Activated T-helper 2 cell treated with anti-CD3 and anti-CD28 coated beads, Interferon-gamma antibody, Interleukin-2, Interleukin-4, amounts not matched to agents 10 μg/mL and 5 μg/mL and 100 μg/mL, durations not matched to agents 14 hours and 24 hours and 36 hours (primary cell): ENCODE results near the gene ASCC1. TPM values are rescaled to one million over a fixed set of nuclear protein-coding genes. Genes with fewer than 3 reads are reported as not detected.
"Not testable (repeated sequence)": the region's sequence is repeated elsewhere in the genome, so short reads cannot be mapped to it uniquely, and the experiment has no call there.

Source experiments
- DNase-seq: peaks from one replicate; pipeline ENCODE4 v3.0.0; 2021; ENCODE audit warnings: low spot score
- H3K27ac Mint-ChIP-seq: one replicate; pipeline ENCODE4 v1.8.0; 2021; ENCODE audit warnings: mixed read lengths
- H3K27me3 Mint-ChIP-seq: one replicate; pipeline ENCODE4 v1.8.0; 2021; ENCODE audit warnings: low read depth, mixed read lengths
- H3K36me3 Mint-ChIP-seq: one replicate; pipeline ENCODE4 v1.8.0; 2021; ENCODE audit warnings: low read depth, mixed read lengths
- H3K4me1 Mint-ChIP-seq: one replicate; pipeline ENCODE4 v1.8.0; 2021; ENCODE audit warnings: low read depth, mixed read lengths
- H3K4me3 Mint-ChIP-seq: one replicate; pipeline ENCODE4 v1.8.0; 2021; ENCODE audit warnings: low read depth, mild to moderate bottlenecking, moderate library complexity, mixed read lengths
- H3K9me3 Mint-ChIP-seq: one replicate; pipeline ENCODE4 v1.8.0; 2021; ENCODE audit warnings: mixed read lengths
- intact Hi-C: fragments of 100-400 bp; cut with micrococcal nuclease; formaldehyde crosslinking; loops from one replicate; pipeline ENCODE4 v1.15.1; 2023
- total RNA-seq: library from RNA; stranded (reverse); gene quantifications from 2 replicates; pipeline ENCODE4 v1.2.3, GENCODE V29; 2022

ASCC1 gene
- total RNA-seq, 1 donor from 2014 or later: 46.2 TPM

DNA sequence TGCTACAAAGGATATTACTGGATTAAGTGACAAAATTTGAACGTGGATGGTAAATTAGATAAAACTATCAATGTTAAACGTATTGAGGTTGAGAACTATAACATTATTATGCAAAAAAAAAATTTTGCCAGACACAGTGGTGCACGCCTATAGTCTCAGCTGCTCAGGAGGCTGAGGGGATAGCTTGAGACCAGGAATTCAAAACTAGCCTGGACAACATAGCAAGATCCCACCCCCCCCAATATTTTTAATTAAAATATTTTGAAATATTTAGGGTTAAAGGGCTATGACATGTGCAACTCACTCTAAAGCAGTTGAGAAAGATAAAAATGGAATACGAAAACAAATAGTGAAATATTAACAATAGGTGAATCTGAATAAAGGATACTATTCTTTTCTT, 45.3 kb downstream of the ASCC1 start:
- Mint-ChIP-seq H3K9me3 (no peaks in the 10 kb centered on the region), H3K27ac (no peak overlapping the region), H3K4me1 (peaks cover 29% of the 10 kb centered on the region), H3K36me3 (peaks cover 34% of the 10 kb centered on the region), H3K4me3 (no peak overlapping the region), H3K27me3 (no peaks in the 10 kb centered on the region)
- DNase-seq: no peak
- intact Hi-C loops: no loop called here

DNA sequence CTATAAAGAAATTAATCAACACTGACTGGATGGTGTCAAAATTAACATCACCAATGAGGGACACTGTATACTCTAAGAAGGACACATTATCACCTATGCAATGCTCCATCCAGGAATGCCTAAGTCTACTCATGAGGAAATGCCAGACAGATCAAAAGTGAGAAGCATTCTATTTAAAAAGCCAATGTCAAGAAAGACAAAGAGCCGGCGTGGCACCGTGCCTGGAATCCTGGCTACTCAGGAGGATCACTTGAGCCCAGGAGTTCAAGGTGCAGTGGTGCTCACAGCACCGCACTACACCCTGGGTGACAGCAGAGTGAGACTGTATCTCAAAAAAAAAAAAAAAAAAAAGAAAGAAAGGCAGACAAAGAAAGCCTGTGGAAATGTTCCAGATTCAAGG, 45.8 kb downstream of the ASCC1 start:
- no peaks in the 10 kb centered on the region for H3K27me3 Mint-ChIP-seq
- intact Hi-C loops: no loop called here
- no peak for DNase-seq
- H3K4me3 Mint-ChIP-seq: no peak overlapping the region
- no peak overlapping the region for H3K27ac Mint-ChIP-seq
- no peaks in the 10 kb centered on the region for H3K9me3 Mint-ChIP-seq
- peaks cover 33% of the 10 kb centered on the region for H3K4me1 Mint-ChIP-seq
- H3K36me3 Mint-ChIP-seq: peaks cover 34% of the 10 kb centered on the region

DNA sequence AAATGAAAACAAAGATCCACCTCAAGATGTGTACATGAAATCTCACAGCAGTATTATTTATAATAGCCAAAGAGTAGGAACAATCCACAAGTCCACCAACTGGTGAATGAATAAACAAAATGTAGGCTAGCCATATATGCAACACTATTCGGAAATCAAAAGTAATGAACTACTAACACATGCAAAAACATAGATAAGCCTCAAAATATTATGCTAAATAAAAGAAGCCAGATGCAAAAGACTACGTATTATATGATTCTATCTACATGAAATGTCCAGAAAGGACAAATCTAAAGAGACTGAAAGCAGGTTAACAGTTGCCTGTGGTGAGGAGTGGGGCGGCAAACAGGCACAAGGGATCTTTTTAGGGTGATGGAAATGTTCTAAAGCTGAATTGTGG, 49.0 kb downstream of the ASCC1 start:
- intact Hi-C loops: no loop called here
- Mint-ChIP-seq H3K9me3 (peaks cover 3% of the 10 kb centered on the region), H3K27me3 (no peaks in the 10 kb centered on the region), H3K4me1 (peaks cover 37% of the 10 kb centered on the region), H3K36me3 (peaks cover 44% of the 10 kb centered on the region), H3K27ac (no peak overlapping the region), H3K4me3 (no peak overlapping the region)
- no peak for DNase-seq

DNA sequence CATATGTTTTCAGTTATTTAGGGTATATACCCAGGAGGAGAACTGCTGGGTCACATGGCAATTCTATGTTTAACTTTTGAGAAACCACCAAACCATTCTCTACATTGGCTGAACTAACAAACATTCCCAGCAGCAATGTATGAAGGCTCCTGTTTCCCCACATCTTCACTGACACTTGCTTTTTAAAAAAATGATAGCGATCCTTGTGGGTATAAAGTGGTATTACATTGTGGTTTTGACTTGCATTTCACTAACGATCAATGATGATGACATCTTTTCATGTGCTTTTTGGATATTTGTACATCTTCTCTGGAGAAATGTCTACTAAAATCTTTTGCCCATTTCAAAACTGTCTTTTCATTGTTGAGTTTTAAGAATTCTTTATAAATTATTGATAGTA, 51.5 kb downstream of the ASCC1 start:
- H3K27me3 Mint-ChIP-seq: no peaks in the 10 kb centered on the region
- peaks cover 3% of the 10 kb centered on the region for H3K9me3 Mint-ChIP-seq
- intact Hi-C loops: no loop called here
- no peak for DNase-seq
- peaks cover 28% of the 10 kb centered on the region for H3K4me1 Mint-ChIP-seq
- H3K36me3 Mint-ChIP-seq: peaks cover 49% of the 10 kb centered on the region
- no peak overlapping the region for H3K4me3 Mint-ChIP-seq
- no peak overlapping the region for H3K27ac Mint-ChIP-seq

DNA sequence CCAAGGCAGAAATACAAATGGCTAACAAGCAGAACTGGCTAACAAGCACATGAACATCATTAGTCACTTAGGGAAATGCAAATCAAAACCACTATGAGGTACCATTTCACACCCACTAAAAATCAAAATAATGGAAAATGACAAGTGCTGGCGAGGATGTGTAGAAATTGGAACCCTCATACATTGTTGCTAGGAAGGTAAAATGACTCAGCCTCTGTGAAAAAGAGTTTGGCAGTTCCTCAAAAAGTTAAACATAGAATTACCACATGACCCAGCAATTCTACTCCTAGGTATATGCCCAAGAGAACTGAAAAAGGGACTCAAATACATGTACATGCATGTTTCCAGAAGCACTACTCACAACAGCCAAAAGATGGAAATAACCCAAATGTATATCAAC, 53.1 kb downstream of the ASCC1 start:
- H3K27ac Mint-ChIP-seq: peak overlapping the region; percentile 76
- H3K9me3 Mint-ChIP-seq: peaks cover 3% of the 10 kb centered on the region
- no peaks in the 10 kb centered on the region for H3K27me3 Mint-ChIP-seq
- peaks cover 44% of the 10 kb centered on the region for H3K36me3 Mint-ChIP-seq
- intact Hi-C loops: loop anchor here (1.0 to 2.0 kb wide), 3 partner anchors 17 to 66 kb away; no protein-coding TSS in a partner anchor
- peaks cover 28% of the 10 kb centered on the region for H3K4me1 Mint-ChIP-seq
- no peak overlapping the region for H3K4me3 Mint-ChIP-seq
- DNase-seq: no peak

DNA sequence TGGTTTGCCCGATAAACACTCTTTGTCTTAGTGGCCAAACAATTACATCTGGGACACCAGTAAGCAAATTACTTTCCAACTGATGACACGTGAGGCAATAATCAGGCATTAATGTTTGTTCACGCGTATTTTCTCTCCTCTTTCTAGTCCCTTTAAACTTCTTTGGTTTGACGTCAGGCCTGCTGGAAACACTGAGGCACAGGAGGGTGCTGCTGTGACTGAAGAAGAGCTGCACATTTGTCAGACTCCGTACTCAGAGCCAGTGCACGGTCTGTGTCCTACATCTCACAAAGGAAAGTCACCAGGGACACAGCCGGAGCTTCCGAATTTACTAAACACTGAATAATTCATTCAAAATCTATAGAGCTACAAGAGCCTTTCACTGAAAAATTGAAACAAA, 57.9 kb downstream of the ASCC1 start:
- Mint-ChIP-seq H3K4me3 (no peak overlapping the region), H3K27ac (no peak overlapping the region), H3K4me1 (peaks cover 10% of the 10 kb centered on the region), H3K27me3 (no peaks in the 10 kb centered on the region), H3K9me3 (peaks cover 3% of the 10 kb centered on the region), H3K36me3 (peaks cover 43% of the 10 kb centered on the region)
- no peak for DNase-seq
- intact Hi-C loops: no loop called here

DNA sequence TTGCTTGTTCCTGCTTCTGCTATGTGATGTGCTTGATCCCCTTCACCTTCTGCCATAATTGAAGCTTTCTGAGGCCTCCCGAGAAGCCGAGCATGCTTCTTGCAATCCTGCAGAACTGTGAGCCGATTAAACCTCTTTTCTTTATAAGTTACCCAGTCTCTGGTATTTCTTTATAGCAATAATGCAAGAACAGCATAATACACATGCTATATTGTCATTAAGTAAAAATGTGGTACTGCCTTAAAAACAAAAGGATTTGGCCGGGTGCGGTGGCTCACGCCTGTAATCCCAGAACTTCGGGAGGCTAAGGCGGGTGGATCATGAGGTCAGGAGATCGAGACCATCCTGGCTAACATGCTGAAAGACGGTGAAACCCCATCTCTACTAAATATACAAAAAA, 59.9 kb downstream of the ASCC1 start:
- Mint-ChIP-seq H3K36me3 (peaks cover 39% of the 10 kb centered on the region), H3K9me3 (no peaks in the 10 kb centered on the region), H3K27me3 (no peaks in the 10 kb centered on the region), H3K4me1 (peaks cover under 1% of the 10 kb centered on the region), H3K27ac (no peak overlapping the region), H3K4me3 (no peak overlapping the region)
- DNase-seq: no peak
- intact Hi-C loops: no loop called here

DNA sequence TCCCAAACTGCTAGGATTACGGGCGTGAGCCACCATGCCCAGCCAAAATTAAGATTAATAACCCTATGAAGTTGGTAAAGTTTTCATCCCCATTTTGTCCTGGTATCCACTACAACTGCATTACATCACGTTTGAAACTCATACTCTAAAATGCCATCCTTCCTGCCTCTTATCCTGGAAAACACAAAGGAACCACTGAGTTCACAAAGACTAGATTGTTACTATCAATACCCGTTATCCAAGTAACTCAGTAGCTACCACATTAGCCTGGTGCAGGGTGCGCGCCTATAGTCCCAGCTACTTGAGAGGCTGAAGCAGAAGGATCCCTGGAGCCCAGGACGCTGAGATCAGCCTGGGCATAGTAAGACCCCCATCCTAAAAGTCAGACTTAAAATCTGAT, 63.8 kb downstream of the ASCC1 start:
- peaks cover 13% of the 10 kb centered on the region for H3K4me1 Mint-ChIP-seq
- DNase-seq: no peak
- H3K27me3 Mint-ChIP-seq: no peaks in the 10 kb centered on the region
- H3K4me3 Mint-ChIP-seq: no peak overlapping the region
- H3K27ac Mint-ChIP-seq: no peak overlapping the region
- intact Hi-C loops: no loop called here
- no peaks in the 10 kb centered on the region for H3K9me3 Mint-ChIP-seq
- H3K36me3 Mint-ChIP-seq: peaks cover 38% of the 10 kb centered on the region

DNA sequence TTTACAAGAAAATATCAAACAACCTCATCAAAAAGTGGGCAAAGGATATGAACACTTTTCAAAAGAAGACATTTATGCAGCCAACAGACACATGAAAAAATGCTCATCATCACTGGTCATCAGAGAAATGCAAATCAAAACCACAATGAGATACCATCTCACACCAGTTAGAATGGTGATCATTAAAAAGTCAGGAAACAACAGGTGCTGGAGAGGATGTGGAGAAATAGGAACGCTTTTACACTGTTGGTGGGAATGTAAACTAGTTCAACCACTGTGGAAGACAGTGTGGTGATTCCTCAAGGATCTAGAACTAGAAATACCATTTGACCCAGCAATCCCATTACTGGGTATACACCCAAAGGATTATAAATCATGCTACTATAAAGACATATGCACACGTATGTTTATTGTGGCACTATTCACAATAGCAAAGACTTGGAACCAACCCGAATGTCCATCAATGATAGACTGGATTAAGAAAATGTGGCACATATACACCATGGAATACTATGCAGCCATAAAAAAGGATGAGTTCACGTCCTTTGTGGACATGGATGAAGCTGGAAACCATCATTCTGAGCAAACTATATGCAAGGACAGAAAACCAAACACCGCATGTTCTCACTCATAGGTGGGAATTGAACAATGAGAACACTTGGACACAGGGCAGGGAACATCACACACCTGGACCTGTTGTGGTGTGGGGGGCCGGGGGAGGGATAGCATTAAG, 65.2 kb downstream of the ASCC1 start:
- H3K27me3 Mint-ChIP-seq, intact Hi-C loops, DNase-seq, H3K9me3 Mint-ChIP-seq, H3K27ac Mint-ChIP-seq, H3K4me3 Mint-ChIP-seq: not testable (repeated sequence)
- Mint-ChIP-seq H3K36me3 (peaks cover 31% of the 10 kb centered on the region), H3K4me1 (peaks cover 25% of the 10 kb centered on the region)

DNA sequence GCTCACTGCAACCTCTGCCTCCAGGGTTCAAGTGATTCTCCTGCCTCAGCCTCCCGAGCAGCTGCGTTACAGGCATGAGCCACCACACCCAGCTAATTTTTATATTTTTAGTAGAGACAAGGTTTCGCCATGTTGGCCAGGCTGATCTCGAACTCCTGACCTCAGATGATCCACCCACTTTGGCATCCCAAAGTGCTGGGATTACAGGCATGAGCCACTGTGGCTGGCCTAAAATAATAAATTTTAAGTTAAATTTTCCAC, 68.8 kb downstream of the ASCC1 start:
- H3K36me3 Mint-ChIP-seq: peaks cover 29% of the 10 kb centered on the region
- peaks cover 26% of the 10 kb centered on the region for H3K4me1 Mint-ChIP-seq
- not testable (repeated sequence) for H3K27me3 Mint-ChIP-seq, H3K27ac Mint-ChIP-seq, DNase-seq, H3K4me3 Mint-ChIP-seq, H3K9me3 Mint-ChIP-seq
- intact Hi-C loops: loop anchor here (5.0 kb wide), 1 partner anchor 50 kb away; no protein-coding TSS in a partner anchor

DNA sequence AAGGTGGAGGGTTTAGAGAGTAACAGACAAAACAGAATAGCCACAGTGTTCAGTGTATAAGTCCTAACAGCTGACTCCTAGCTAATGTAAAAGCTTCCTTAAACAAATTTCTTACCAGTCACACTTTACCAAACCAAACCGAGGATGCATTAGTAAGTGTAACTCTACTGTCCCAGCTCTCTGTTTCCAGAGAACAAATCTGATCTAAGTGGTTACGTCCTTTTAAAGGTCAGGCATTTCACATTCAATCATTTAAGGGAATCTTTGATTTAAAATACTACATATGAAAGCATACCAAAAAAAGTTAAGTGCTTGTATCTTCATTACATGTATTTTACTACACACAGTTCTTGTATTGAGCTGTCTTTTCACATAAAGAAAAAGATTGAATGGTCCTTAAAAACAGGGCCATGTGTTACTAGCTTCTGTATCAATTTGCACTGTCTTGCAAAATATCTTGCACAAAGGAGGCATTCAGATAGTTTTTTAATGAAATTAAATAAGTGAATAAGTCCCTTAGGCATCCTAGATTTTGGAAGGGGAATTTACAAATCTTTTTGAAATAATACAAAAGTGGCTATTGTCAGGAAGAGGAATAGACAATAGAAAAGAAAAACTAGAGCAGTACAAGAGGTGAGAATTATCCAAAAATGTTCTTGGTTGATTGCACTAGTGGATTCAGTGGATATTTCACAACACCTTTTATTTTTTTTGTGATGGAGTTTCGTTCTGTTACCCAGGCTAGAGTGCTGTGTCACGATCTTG, 69.3 kb downstream of the ASCC1 start:
- Mint-ChIP-seq H3K9me3 (no peaks in the 10 kb centered on the region), H3K4me1 (peaks cover 26% of the 10 kb centered on the region), H3K27ac (no peak overlapping the region), H3K27me3 (no peaks in the 10 kb centered on the region), H3K4me3 (no peak overlapping the region), H3K36me3 (peaks cover 27% of the 10 kb centered on the region)
- intact Hi-C loops: loop anchor here (1.0 to 5.0 kb wide), 2 partner anchors 17 to 49 kb away; no protein-coding TSS in a partner anchor
- no peak for DNase-seq

DNA sequence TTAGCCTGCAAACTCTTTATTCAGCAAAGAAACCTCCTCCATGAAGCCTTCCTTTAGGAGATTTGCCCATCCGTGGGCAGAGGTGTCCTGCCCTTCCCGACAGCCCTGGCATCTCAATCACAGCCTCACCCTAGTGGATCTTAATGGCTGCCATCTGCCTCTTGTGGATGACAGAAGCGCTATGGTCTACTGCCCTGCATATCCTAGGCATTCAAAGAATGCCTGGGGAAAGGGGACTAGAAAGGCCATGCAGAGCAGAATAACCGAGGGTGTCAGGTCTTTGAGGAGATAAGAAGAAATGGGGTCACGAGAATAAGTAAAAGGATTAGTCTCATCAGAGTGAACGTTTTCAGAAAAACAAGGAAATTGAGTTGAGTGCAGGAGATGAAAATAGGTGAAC, 70.0 kb downstream of the ASCC1 start:
- Mint-ChIP-seq H3K27ac (no peak overlapping the region), H3K4me3 (no peak overlapping the region), H3K36me3 (peaks cover 24% of the 10 kb centered on the region), H3K9me3 (no peaks in the 10 kb centered on the region), H3K27me3 (no peaks in the 10 kb centered on the region), H3K4me1 (peaks cover 26% of the 10 kb centered on the region)
- DNase-seq: no peak
- intact Hi-C loops: loop anchor here (1.0 to 5.0 kb wide), 2 partner anchors 17 to 49 kb away; no protein-coding TSS in a partner anchor

DNA sequence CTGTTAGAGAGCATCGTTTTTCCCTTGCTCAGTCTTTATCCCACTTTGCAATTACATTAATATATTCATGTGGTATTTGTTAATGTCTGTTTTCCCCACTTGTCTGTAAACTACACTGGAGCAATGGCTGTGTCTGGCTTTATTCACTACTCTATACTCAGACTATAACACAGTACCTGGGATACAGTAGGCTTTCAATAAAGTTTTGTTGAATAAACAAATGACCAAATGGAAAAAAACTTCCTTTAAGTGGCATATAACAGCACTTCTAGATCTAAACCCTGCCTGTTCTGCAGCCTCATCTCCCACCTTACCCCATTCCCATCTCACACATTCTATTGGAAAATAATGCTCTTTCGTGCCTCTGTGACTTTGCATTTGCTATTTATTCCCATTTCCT, 70.4 kb downstream of the ASCC1 start:
- Mint-ChIP-seq H3K27me3 (no peaks in the 10 kb centered on the region), H3K4me3 (no peak overlapping the region), H3K36me3 (peaks cover 20% of the 10 kb centered on the region), H3K27ac (no peak overlapping the region), H3K4me1 (peaks cover 26% of the 10 kb centered on the region), H3K9me3 (no peaks in the 10 kb centered on the region)
- intact Hi-C loops: loop anchor here (1.0 to 5.0 kb wide), 2 partner anchors 18 to 48 kb away; no protein-coding TSS in a partner anchor
- DNase-seq: no peak
